Smooth muscle cell (in vitro differentiated cells): ENCODE measurements around the gene CLEC7A. TPM values are rescaled to one million over a fixed set of nuclear protein-coding genes. Genes with fewer than 3 reads are reported as not detected.

Experiments
- DNase-seq: peaks from one replicate; lab custom pipeline; 2025; ENCODE audit not compliant: unreplicated experiment; lab: John Stamatoyannopoulos, UW
- H2AFZ ChIP-seq: fragments of 200-600 bp; sonication (generic); 2 replicates; pipeline ENCODE4 v1.6.0; 2016; ENCODE audit warnings: antibody characterized with exemption, low read depth, mild to moderate bottlenecking
- H3F3A ChIP-seq: fragments of 200-600 bp; sonication (generic); 2 replicates; pipeline ENCODE4 v1.6.0; 2017; ENCODE audit warnings: antibody characterized with exemption, low read depth
- H3K27ac ChIP-seq: fragments of 200-600 bp; sonication (generic); 2 replicates; pipeline ENCODE4 v1.5.1; 2016; ENCODE audit warnings: low read depth, mild to moderate bottlenecking
- H3K27me3 ChIP-seq: fragments of 200-600 bp; sonication (generic); 2 replicates; pipeline ENCODE4 v1.6.1; 2016; ENCODE audit warnings: low read depth, mild to moderate bottlenecking
- H3K36me3 ChIP-seq: fragments of 200-600 bp; sonication (generic); 2 replicates; pipeline ENCODE4 v1.5.1; 2016; ENCODE audit warnings: low read depth
- H3K4me1 ChIP-seq: fragments of 200-600 bp; sonication (generic); 2 replicates; pipeline ENCODE4 v1.5.1; 2016; ENCODE audit warnings: low read depth
- H3K4me2 ChIP-seq: fragments of 200-600 bp; sonication (generic); 2 replicates; pipeline ENCODE4 v1.6.0; 2016; ENCODE audit warnings: mild to moderate bottlenecking
- H3K4me3 ChIP-seq: fragments of 200-600 bp; sonication (generic); 2 replicates; pipeline ENCODE4 v1.5.1; 2016; ENCODE audit warnings: mild to moderate bottlenecking
- H3K79me2 ChIP-seq: fragments of 200-600 bp; sonication (generic); 2 replicates; pipeline ENCODE4 v1.6.0; 2016; ENCODE audit warnings: low read depth, mild to moderate bottlenecking
- H3K9ac ChIP-seq: fragments of 200-600 bp; sonication (generic); 2 replicates; pipeline ENCODE4 v1.6.0; 2016; ENCODE audit warnings: low read depth
- H3K9me3 ChIP-seq: fragments of 200-600 bp; sonication (generic); replicated peaks from 2 replicates; pipeline ENCODE4 v1.5.1; 2016; ENCODE audit warnings: low read depth
- H4K20me1 ChIP-seq: fragments of 200-600 bp; sonication (generic); 2 replicates; pipeline ENCODE4 v1.6.0; 2016; ENCODE audit warnings: low read depth
- WGBS: methylation state at CpG from one replicate; pipeline ENCODE4 v1.1.7; 2016; ENCODE audit warnings: low lambda C conversion rate; 5-methylcytosine and 5-hydroxymethylcytosine counted together
- polyA plus RNA-seq: library from polyadenylated mRNA; unstranded; fragments of >200 nt; fragmentation: Nextera tagmentation; extraction: Ambion mirVana; gene quantifications from 2 replicates; pipeline ENCODE4 v1.2.1, GENCODE V29; 2016
- total RNA-seq: library from RNA; depleted of rRNA; stranded (reverse); fragments of >200 nt; gene quantifications from 2 replicates; pipeline ENCODE4 v1.2.3, GENCODE V29; 2014
- TF ChIP-seq, protein P1 (sequence below): fragments of 200-600 bp; sonication (generic); IDR thresholded peaks from 2 replicates; pipeline ENCODE4 v1.5.1; 2017; ENCODE audit warnings: borderline replicate concordance, mild to moderate bottlenecking, antibody characterized with exemption; ENCODE audit not compliant: insufficient read depth, poor library complexity, severe bottlenecking

CLEC7A gene
- total and polyA plus RNA-seq, 2 experiments from 2014 or later, result 0.27 TPM; not detected in 1

DNA sequence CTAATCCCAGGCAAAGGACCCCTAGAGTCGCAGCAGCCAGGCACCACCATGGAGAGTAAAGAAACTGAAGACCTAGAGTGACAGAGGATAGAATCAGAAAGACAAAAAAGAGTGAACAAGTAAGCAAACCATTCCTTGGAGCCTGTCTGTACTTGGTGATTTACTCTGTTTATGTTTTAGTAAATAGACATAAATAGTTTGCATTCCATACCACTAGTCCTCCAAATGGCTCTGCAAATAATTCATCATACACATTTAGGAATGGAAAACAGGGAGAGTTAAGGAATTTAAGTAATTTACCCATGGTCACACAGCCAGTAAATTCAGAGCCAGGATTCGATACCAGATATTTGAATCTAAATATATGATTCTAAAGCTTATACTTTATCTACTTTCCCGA, 39.1 kb upstream of the CLEC7A start:
- H3F3A ChIP-seq, result no peaks in the 10 kb centered on the region
- H3K27ac ChIP-seq, result peak overlapping the region; percentile 26
- peak overlapping the region; percentile 76 for H3K4me2 ChIP-seq
- peak overlapping the region; percentile 63 for H2AFZ ChIP-seq
- peaks cover 3% of the 10 kb centered on the region for H3K4me1 ChIP-seq
- no peak for DNase-seq
- no peaks in the 10 kb centered on the region for H3K27me3 ChIP-seq
- H4K20me1 ChIP-seq, result no peaks in the 10 kb centered on the region
- no peaks in the 10 kb centered on the region for H3K36me3 ChIP-seq
- H3K79me2 ChIP-seq, result no peaks in the 10 kb centered on the region
- TF ChIP-seq, protein P1, sequence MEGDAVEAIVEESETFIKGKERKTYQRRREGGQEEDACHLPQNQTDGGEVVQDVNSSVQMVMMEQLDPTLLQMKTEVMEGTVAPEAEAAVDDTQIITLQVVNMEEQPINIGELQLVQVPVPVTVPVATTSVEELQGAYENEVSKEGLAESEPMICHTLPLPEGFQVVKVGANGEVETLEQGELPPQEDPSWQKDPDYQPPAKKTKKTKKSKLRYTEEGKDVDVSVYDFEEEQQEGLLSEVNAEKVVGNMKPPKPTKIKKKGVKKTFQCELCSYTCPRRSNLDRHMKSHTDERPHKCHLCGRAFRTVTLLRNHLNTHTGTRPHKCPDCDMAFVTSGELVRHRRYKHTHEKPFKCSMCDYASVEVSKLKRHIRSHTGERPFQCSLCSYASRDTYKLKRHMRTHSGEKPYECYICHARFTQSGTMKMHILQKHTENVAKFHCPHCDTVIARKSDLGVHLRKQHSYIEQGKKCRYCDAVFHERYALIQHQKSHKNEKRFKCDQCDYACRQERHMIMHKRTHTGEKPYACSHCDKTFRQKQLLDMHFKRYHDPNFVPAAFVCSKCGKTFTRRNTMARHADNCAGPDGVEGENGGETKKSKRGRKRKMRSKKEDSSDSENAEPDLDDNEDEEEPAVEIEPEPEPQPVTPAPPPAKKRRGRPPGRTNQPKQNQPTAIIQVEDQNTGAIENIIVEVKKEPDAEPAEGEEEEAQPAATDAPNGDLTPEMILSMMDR, result no peak
- H3K9ac ChIP-seq, result no peak overlapping the region
- no peak overlapping the region for H3K4me3 ChIP-seq
- no peaks in the 10 kb centered on the region for H3K9me3 ChIP-seq
- WGBS, result 47% methylated on average over 3 of the region's 3 CpGs

DNA sequence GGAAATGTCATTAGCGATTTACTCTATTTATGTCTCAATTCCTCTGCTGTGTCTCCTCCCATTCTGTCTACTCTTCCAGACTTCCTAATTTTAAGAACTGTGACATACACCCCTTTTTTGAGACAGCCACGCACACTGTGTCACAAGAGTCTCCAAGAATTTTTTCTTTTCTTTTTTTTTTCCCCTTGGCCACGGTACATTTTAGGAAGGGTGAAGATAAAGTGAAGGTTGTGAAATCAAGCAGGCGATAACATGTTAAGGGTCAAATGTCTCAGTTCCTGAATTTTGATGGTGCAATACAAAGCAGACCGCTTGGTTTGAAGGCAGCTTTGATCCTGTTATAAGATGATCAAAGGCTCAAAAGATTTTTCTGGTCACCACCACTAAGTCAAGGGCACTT, 37.6 kb upstream of the CLEC7A start:
- Histone ChIP-seq H3K27me3 (no peaks in the 10 kb centered on the region), H3K4me2 (no peak overlapping the region), H3F3A (no peaks in the 10 kb centered on the region), H2AFZ (no peak overlapping the region), H3K27ac (no peak overlapping the region), H3K4me3 (no peak overlapping the region), H3K36me3 (no peaks in the 10 kb centered on the region), H4K20me1 (no peaks in the 10 kb centered on the region), H3K9me3 (no peaks in the 10 kb centered on the region), H3K4me1 (peaks cover 3% of the 10 kb centered on the region), H3K9ac (no peak overlapping the region), H3K79me2 (no peaks in the 10 kb centered on the region)
- TF ChIP-seq, protein P1, result no peak
- no peak for DNase-seq
- WGBS, result 51% methylated on average over 5 of the region's 5 CpGs

DNA sequence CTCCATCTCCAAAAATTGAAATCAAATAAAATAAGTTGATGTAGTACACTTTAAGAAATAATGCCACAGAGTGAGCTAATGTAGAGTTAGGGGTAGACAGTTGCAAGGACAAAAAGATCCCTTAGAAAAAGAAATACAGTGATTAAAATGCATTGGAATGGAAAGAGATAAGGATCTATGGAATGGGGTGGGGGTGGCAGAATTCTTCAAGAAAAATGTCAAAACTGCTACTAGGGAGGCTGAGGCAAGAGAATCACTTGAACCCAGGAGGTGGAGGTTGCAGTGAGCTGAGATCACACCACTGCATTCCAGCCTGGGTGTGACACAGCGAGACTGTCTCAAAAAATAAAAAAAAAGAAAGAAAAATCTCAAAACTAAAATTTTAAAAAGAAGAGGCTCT, 35.4 kb upstream of the CLEC7A start:
- no peak for DNase-seq
- Histone ChIP-seq H2AFZ (no peak overlapping the region), H3K9ac (no peak overlapping the region), H3K79me2 (no peaks in the 10 kb centered on the region), H3K27me3 (no peaks in the 10 kb centered on the region), H3K9me3 (no peaks in the 10 kb centered on the region), H3F3A (no peaks in the 10 kb centered on the region), H4K20me1 (no peaks in the 10 kb centered on the region), H3K4me1 (peaks cover 3% of the 10 kb centered on the region), H3K27ac (no peak overlapping the region), H3K4me2 (no peak overlapping the region), H3K4me3 (no peak overlapping the region), H3K36me3 (no peaks in the 10 kb centered on the region)
- WGBS, result 52% methylated on average over 1 of the region's 1 CpG
- TF ChIP-seq, protein P1, result no peak

DNA sequence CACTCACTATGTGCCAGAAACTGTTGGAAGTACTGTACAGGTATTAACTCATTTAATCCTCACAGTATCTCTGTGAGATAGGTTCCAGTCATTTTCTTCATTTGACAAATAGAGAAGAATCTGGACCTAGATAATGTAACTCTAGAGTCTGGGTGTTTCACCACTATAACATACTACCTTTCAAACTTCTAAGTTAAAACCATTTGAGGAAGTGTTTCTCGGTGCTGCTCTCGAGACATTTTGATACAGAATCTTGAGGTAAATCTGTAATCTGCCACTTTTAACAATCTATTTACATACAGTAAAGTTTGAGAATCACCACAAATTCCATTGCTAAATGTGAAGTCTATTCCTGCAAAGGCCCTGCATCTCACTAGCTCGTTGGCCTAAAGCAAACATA, 33.1 kb upstream of the CLEC7A start:
- Histone ChIP-seq H3F3A (no peaks in the 10 kb centered on the region), H3K27ac (no peak overlapping the region), H3K4me2 (no peak overlapping the region), H3K36me3 (no peaks in the 10 kb centered on the region), H4K20me1 (no peaks in the 10 kb centered on the region), H3K4me1 (no peaks in the 10 kb centered on the region), H3K4me3 (no peak overlapping the region), H2AFZ (no peak overlapping the region), H3K79me2 (no peaks in the 10 kb centered on the region), H3K9ac (no peak overlapping the region), H3K27me3 (no peaks in the 10 kb centered on the region), H3K9me3 (no peaks in the 10 kb centered on the region)
- DNase-seq, result no peak
- TF ChIP-seq, protein P1, result no peak
- 89% methylated on average over 3 of the region's 3 CpGs for WGBS
